ENCODE results near the gene FAM163A. TPM values are rescaled to one million over a fixed set of nuclear protein-coding genes. Genes with fewer than 3 reads are reported as not detected.
"Not testable (repeated sequence)": the region's sequence is repeated elsewhere in the genome, so short reads cannot be mapped to it uniquely, and the experiment has no call there.

Gene FAM163A
- total RNA-seq, 2 experiments from 2014 or later, result not detected

DNA sequence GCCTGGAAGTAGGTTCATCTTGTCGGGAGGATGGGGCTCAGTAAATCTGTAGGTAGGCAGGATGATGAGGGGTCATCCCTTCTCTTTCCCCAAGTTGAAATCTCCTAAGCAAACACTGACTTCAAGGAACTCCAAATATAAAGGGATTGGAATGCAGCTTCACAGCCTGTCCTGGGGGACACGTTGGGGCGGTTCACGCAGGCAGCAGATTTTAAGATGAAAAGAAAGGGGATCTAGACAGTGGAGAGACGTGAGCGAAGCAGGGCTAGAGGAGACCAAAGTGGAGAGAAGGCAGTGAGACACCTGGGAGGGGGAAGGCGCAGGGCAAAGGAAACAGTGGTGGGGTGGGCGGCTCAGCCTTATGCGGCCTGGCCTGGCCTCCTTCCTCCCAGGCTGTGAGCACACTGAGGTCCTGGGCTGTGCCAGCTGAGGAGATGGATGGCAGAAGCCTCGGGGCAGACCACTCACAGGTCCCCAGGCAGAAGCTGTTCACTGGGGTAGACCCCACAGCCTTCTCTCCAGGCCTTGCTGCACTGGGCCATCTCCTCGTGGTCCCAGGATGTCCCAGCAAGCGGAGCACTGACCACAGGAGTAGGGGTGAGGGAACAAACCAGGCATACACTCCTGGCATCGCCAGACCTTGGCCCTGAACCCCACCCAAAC lies 82.8 kb downstream of the FAM163A start:
- Mint-ChIP-seq H3K27ac (no peak overlapping the region), H3K9me3 (no peaks in the 10 kb centered on the region), H3K36me3 (ENCODE audit: low read depth) (no peaks in the 10 kb centered on the region), H3K27me3 (no peaks in the 10 kb centered on the region), H3K4me3 (no peak overlapping the region), H3K4me1 (peaks cover 5% of the 10 kb centered on the region)
- CTCF ChIA-PET, result interaction anchor here (0.7 to 1.6 kb wide), 2 partner anchors 11 to 119 kb away, joined by 3 to 5 read pairs; no protein-coding TSS in a partner anchor
- POLR2A ChIA-PET, result no interaction called here
- DNase-seq, result no peak

DNA sequence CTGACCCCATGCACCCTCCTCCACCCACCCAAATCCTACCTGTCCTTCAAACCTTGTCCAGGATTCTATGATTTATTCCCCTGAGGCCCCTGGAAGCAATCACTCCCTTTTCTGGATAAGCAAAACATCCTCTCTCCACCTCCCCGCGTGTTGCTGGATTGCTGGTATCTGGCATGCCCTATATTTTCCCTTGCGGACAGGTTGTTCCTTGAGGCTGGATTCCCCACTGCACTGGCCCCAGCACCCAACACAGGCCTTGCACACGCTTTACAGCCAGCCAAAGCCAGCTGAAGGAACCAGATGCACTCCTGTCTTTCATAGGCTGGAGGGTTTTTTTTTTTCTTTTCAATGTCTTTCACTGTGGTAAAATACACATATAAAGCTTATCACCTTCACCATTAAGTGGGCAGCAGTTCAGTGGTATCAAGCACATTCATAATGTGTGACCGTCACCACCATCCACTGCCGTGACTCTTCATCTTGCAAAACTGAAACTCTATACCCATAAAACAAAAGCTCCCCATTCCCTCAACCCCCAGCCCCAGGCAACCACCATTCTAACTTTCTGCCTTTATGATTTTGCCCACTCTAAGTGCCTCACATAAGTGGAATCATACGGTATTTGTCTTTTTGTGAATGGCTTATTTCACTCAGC lies 83.7 kb downstream of the FAM163A start:
- H3K27me3 Mint-ChIP-seq, result no peaks in the 10 kb centered on the region
- no peaks in the 10 kb centered on the region for H3K9me3 Mint-ChIP-seq
- POLR2A ChIA-PET, result no interaction called here
- CTCF ChIA-PET, result interaction anchor here (0.6 to 1.6 kb wide), 2 partner anchors 120 to 1088 kb away, joined by 5 read pairs; no protein-coding TSS in a partner anchor
- no peak overlapping the region for H3K27ac Mint-ChIP-seq
- DNase-seq, result no peak
- H3K36me3 Mint-ChIP-seq (ENCODE audit: low read depth), result no peaks in the 10 kb centered on the region
- H3K4me3 Mint-ChIP-seq, result no peak overlapping the region
- H3K4me1 Mint-ChIP-seq, result peaks cover 14% of the 10 kb centered on the region

DNA sequence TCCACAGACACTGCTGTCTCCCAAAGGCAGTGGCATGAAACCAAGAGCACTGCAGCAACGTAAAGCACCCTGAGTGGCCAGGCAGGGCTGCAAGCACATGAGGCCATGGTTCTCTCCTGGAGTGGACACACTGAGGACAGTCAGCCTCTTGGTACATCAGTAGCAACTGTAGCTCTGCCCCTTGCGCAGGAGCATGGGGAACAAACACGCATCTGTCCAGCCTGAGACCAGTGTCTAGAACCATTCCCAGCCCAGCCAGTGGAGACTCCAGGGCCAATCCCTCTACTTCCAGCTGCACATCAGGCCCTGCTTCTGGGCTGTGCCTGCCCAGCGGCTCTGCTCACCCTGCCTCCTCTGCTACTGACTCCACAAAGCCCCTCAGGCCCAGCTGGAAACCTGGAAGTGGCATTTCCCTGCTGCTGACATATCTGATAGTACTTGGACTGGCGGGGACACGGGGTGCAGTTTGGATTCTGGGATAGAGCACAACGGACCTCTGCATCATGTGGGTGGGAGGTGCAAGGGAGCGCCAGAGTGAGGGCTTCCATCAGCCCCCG lies 85.5 kb downstream of the FAM163A start:
- H3K27ac Mint-ChIP-seq, result no peak overlapping the region
- POLR2A ChIA-PET, result no interaction called here
- H3K36me3 Mint-ChIP-seq (ENCODE audit: low read depth), result no peaks in the 10 kb centered on the region
- H3K9me3 Mint-ChIP-seq, result no peaks in the 10 kb centered on the region
- CTCF ChIA-PET, result interaction anchor here (1.2 to 4.0 kb wide), 4 partner anchors 14 to 19 kb away, joined by 3 to 33 read pairs (median 6); no protein-coding TSS in a partner anchor
- H3K27me3 Mint-ChIP-seq, result no peaks in the 10 kb centered on the region
- H3K4me1 Mint-ChIP-seq, result peaks cover 24% of the 10 kb centered on the region
- no peak overlapping the region for H3K4me3 Mint-ChIP-seq
- no peak for DNase-seq

DNA sequence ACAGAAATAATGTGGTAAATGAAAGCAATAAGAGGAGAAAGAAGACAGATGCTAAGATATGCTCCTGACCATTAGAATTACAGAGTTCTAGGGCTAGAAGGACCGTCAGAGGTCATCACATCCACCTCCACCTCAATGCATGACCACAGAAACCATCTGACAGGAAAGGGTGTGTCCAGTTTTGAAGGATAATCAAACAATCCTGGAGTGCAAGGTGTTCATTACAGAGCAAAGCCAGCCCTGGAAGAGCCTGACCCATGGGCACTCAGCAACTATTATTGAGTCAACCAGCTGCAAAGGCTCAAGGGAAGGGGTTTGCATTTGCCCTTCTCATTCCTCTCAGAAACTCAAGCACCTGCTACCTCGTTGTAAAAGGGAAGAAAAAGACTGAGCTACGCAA lies 88.1 kb downstream of the FAM163A start:
- Mint-ChIP-seq H3K4me3 (no peak overlapping the region), H3K36me3 (ENCODE audit: low read depth) (peaks cover 2% of the 10 kb centered on the region), H3K27me3 (no peaks in the 10 kb centered on the region), H3K9me3 (no peaks in the 10 kb centered on the region), H3K27ac (no peak overlapping the region), H3K4me1 (peaks cover 24% of the 10 kb centered on the region)
- ChIA-PET POLR2A (no interaction called here), CTCF (interaction anchor here (1.0 to 4.0 kb wide), 3 partner anchors 16 to 125 kb away, joined by 6 to 33 read pairs (median 9); no protein-coding TSS in a partner anchor)
- no peak for DNase-seq

DNA sequence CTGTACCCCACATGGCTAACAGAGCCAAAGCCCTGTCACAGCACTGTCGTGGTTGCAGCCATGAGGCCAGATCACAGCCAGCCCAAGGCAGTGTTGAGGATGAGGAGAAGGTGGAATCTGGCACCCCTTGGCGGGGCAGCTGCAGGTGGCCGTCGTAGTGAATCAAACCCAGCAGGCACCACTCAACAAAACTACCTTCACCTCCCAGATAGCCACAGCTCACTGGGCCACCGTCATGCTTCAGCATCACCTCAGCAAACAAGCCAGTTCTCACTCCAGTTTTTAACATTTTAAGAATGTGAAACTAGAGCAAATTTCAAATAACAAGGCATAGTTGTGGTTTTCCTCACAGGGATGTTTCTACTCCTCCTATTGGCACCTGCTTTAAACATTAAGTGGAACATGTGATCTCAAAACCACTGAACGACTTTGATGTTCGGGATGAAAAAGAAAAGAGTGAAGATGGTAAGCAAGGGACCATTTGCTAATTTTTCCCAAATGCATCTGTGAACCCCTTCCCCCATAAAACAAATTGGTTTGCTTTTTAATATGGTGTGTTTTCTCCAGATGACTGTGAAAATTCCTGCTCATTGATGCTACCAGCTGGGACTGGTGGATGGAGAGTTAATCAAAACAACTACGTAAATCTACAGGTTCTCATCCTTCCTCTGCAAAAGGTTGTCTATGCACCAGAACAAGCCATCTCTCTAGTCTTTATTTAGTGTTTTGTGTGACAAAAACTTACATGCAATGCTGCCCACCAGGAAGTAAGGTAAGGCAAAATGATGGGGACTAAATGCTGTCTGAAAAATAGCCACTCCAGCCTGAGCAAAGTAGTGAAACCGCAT lies 89.0 kb downstream of the FAM163A start:
- Mint-ChIP-seq H3K9me3 (no peaks in the 10 kb centered on the region), H3K27ac (peak overlapping the region; percentile 8)

DNA sequence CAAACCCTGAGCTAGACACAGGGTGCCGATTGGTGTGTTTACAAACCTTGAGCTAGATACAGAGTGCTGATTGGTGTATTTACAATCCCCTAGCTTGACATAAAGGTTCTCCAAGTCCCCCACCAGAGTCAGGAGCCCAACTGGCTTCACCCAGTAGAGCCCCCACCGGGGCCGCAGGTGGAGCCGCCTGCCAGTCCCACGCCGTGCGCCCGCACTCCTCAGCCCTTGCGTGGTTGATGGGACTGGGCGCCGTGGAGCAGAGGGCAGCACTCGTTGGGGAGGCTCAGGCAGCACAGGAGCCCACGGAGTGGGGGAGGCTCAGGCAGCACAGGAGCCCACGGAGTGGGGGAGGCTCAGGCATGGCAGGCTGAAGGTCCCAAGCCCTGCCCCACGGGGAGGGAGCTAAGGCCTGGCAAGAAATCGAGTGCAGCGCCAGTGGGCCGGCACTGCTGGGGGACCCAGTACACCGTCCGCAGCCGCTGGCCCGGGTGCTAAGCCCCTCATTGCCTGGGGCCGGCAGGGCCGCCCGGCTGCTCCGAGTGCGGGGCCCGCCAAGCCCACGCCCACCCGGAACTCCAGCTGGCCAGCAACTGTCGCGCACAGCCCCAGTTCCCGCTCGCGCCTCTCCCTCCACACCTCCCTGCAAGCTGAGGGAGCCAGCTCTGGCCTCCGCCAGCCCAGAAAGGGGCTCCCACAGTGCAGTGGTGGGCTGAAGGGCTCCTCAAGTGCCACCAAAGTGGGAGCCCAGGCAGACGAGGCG lies 93.8 kb downstream of the FAM163A start:
- CTCF ChIA-PET, result interaction anchor here (1.5 to 2.1 kb wide), 2 partner anchors 22 kb away, joined by 6 to 8 read pairs; no protein-coding TSS in a partner anchor
- POLR2A ChIA-PET; H3K4me1 Mint-ChIP-seq; H3K27ac Mint-ChIP-seq; H3K9me3 Mint-ChIP-seq; H3K4me3 Mint-ChIP-seq; DNase-seq; H3K27me3 Mint-ChIP-seq; H3K36me3 Mint-ChIP-seq (ENCODE audit: low read depth): not testable (repeated sequence)

More for the DNA sequence above, 89.0 kb downstream of the FAM163A start:
- H3K4me3 Mint-ChIP-seq, result no peak overlapping the region
- no peak for DNase-seq
- H3K4me1 Mint-ChIP-seq, result peaks cover 24% of the 10 kb centered on the region
- ChIA-PET POLR2A (interaction anchor here (0.7 to 1.4 kb wide), 2 partner anchors 9 to 98 kb away, joined by 3 to 4 read pairs; no protein-coding TSS in a partner anchor), CTCF (interaction anchor here (0.7 to 4.0 kb wide), 5 partner anchors 17 to 126 kb away, joined by 3 to 33 read pairs (median 6); no protein-coding TSS in a partner anchor)
- peaks cover 2% of the 10 kb centered on the region for H3K36me3 Mint-ChIP-seq (ENCODE audit: low read depth)
- no peaks in the 10 kb centered on the region for H3K27me3 Mint-ChIP-seq

DNA sequence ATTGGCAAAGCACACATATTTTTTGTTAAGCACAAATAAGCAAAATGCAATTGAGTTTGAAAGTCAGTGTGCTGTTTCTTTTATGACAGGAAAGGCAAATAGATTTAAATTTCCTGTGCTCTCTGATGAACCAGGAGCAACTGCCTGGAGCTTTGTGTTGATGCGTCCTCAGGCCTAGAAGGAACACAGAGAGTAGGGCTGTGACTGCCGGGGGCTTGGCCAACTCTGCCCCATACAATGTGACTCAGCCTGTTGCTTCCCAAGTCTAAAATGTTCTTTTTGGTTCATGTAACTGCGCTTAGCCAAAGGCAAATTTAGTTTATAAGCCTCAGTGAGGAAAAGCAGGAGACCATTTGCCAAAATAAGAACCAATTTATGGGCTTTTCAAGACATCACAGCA lies 97.0 kb downstream of the FAM163A start:
- no peak overlapping the region for H3K27ac Mint-ChIP-seq
- H3K9me3 Mint-ChIP-seq, result no peaks in the 10 kb centered on the region
- peaks cover 8% of the 10 kb centered on the region for H3K36me3 Mint-ChIP-seq (ENCODE audit: low read depth)
- ChIA-PET POLR2A (no interaction called here), CTCF (interaction anchor here (1.0 kb wide), 1 partner anchor 25 kb away, joined by 3 read pairs; no protein-coding TSS in a partner anchor)
- DNase-seq, result no peak
- no peaks in the 10 kb centered on the region for H3K4me1 Mint-ChIP-seq
- H3K27me3 Mint-ChIP-seq, result no peaks in the 10 kb centered on the region
- H3K4me3 Mint-ChIP-seq, result no peak overlapping the region

DNA sequence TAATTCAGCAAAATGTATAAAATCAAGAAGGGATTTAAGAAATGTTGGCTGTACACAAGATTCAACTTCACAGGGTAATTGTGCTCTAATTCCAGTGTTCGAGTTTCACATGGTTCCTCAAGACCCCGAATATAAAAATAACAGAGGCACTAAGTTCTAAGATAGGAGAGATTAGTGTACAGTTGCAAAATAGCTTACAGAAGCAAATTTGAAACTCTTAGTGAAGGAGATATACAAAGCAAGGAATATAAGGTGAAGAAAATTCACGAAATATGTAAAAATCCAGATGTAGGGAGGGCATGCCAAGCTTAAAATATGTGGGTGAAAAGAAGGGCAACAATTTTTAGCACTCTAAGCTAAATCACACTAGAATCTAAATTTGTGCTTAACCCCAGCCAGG lies 105.1 kb downstream of the FAM163A start:
- Mint-ChIP-seq H3K4me3 (no peak overlapping the region), H3K27me3 (no peaks in the 10 kb centered on the region), H3K9me3 (no peaks in the 10 kb centered on the region), H3K27ac (no peak overlapping the region), H3K36me3 (ENCODE audit: low read depth) (peaks cover 49% of the 10 kb centered on the region), H3K4me1 (peaks cover 2% of the 10 kb centered on the region)
- ChIA-PET POLR2A (no interaction called here), CTCF (interaction anchor here (1.7 to 2.2 kb wide), 2 partner anchors 38 to 321 kb away, joined by 5 read pairs; no protein-coding TSS in a partner anchor)
- no peak for DNase-seq

DNA sequence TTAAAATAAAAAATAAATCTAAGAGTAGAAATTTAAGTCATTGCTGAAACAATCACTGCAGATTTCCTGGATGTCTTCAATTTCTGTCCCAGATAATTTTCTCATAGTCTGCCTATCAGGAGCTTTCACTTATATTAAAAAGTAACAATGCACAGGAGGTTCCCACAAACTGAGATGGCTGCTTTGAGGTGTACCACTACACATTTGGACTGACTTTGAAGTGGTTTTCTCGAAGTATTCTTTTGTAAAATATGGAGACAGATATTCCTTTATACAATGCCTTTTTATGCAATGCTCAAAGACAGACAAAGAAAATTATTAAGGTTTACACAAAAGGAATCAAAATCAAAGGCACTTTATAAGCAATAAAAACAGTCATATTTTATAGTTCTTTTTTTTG lies 110.0 kb downstream of the FAM163A start:
- Mint-ChIP-seq H3K9me3 (no peaks in the 10 kb centered on the region), H3K4me3 (no peak overlapping the region), H3K36me3 (ENCODE audit: low read depth) (peaks cover 50% of the 10 kb centered on the region), H3K27me3 (no peaks in the 10 kb centered on the region), H3K4me1 (peaks cover 2% of the 10 kb centered on the region), H3K27ac (no peak overlapping the region)
- CTCF ChIA-PET, result interaction anchor here (0.8 to 1.6 kb wide), 4 partner anchors 15 to 147 kb away, joined by 3 to 7 read pairs (median 4); no protein-coding TSS in a partner anchor
- DNase-seq, result no peak
- POLR2A ChIA-PET, result no interaction called here

DNA sequence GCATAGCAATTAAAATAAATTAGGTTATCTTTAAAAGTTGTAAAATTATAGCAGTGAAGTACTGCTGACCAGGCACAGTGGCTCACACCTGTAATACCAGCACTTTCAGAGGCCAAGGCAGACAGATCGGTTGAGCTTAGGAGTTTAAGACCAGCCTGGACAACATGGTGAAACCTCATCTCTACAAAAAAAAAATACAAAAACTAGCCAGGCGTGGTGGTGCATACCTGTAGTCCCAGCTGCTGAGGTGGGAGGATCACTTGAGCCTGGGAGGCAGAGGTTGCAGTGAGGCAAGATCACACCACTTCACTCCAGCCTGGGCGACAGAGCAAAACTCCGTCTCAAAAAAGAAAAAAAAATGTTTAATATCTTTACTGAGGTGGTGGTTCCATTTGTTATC lies 112.7 kb downstream of the FAM163A start:
- H3K4me1 Mint-ChIP-seq, result not testable (repeated sequence)

DNA sequence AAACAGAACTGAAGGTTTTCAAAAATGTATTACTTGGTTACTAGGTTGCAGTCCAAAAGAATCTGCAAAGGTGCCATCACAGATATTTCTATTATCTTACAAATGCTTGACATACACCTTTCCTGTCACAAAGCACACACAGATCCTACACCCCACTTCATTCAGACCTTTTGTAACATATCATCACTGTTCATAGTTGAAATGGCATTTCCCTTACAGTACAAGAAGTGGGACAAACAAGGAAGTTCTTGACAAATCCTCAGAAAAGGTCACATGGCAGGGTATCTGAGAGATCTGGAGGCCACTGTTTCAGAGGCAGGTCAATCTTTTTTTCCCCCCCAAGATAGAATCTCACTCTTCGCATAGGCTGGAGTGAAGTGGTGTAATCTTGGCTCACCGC lies 113.2 kb downstream of the FAM163A start:
- Mint-ChIP-seq H3K36me3 (ENCODE audit: low read depth) (peaks cover 40% of the 10 kb centered on the region), H3K9me3 (no peaks in the 10 kb centered on the region), H3K27ac (no peak overlapping the region), H3K4me1 (peaks cover 3% of the 10 kb centered on the region), H3K27me3 (no peaks in the 10 kb centered on the region), H3K4me3 (no peak overlapping the region)
- CTCF ChIA-PET, result interaction anchor here (1.4 kb wide), 1 partner anchor 150 kb away, joined by 3 read pairs; no protein-coding TSS in a partner anchor
- DNase-seq, result no peak
- POLR2A ChIA-PET, result no interaction called here

More for the DNA sequence above, 112.7 kb downstream of the FAM163A start:
- CTCF ChIA-PET, result interaction anchor here (1.4 kb wide), 1 partner anchor 149 kb away, joined by 3 read pairs; no protein-coding TSS in a partner anchor
- DNase-seq, H3K27me3 Mint-ChIP-seq, H3K4me3 Mint-ChIP-seq, POLR2A ChIA-PET, H3K9me3 Mint-ChIP-seq, H3K27ac Mint-ChIP-seq: not testable (repeated sequence)
- H3K36me3 Mint-ChIP-seq (ENCODE audit: low read depth), result peaks cover 41% of the 10 kb centered on the region

DNA sequence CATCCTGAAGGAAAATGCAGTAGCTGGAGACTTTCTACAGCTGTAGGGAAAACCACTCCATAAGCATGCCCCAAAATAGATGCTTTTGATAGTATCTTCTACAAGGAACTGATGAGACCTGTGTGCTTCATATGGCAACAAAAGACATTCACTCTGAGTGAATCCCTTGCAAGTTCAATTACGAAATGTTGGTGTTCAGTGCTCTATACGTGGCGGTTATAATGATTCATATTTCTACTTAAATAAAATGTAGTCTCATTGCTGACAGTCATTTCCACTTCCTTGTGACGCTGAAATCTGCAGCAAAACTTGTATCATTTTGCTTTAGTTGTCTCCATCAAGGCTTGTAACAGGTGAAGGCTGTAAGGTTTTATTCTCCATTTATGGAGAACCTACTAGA lies 113.9 kb downstream of the FAM163A start:
- Mint-ChIP-seq H3K9me3 (no peaks in the 10 kb centered on the region), H3K4me1 (peaks cover 3% of the 10 kb centered on the region), H3K27ac (no peak overlapping the region), H3K4me3 (no peak overlapping the region), H3K27me3 (no peaks in the 10 kb centered on the region), H3K36me3 (ENCODE audit: low read depth) (peaks cover 40% of the 10 kb centered on the region)
- ChIA-PET CTCF (no interaction called here), POLR2A (interaction anchor here (0.7 kb wide), 1 partner anchor 637 kb away, joined by 3 read pairs; no protein-coding TSS in a partner anchor)
- DNase-seq, result no peak
